HCT116 (cell line): ENCODE results near the gene LIPG. TPM values are rescaled to one million over a fixed set of nuclear protein-coding genes. Genes with fewer than 3 reads are reported as not detected.

Experiments used
- ATAC-seq: fragments of 200-7000 bp; cut with Tn5 transposase; 2 replicates; pipeline ENCODE4 v1.9.1; 2020; ENCODE audit warnings: mild to moderate bottlenecking, moderate library complexity
- BruUV-seq: library from RNA; stranded (reverse); fragments of 400-500 nt; replicated peaks from 2 replicates; lab custom pipeline; 2021; lab: Mats Ljungman, UMichigan
- CTCF ChIA-PET: fragments of 300-600 bp; sonication (Branson Sonifier 250); formaldehyde crosslinking; loops from one replicate; lab custom pipeline; 2021; ENCODE audit warnings: antibody characterized with exemption; lab: Charles Lee
- POLR2A ChIA-PET: fragments of 300-600, 350-600 bp; sonication (Branson Sonifier 250); formaldehyde crosslinking; loops from one replicate; lab custom pipeline; 2021; ENCODE audit warnings: antibody characterized with exemption; lab: Charles Lee
- RAD21 ChIA-PET, 2 experiments: fragments of 300-600 bp; sonication (Branson Sonifier 250); formaldehyde crosslinking; loops; one replicate each; lab custom pipeline; 2023; ENCODE audit warnings: low total read pairs in 2 of 2; ENCODE audit not compliant: uncharacterized antibody in 2 of 2, unreplicated experiment in 2 of 2, low non-redundant PET in 1 of 2; lab: Charles Lee
- DNase-seq: peaks from one replicate; pipeline ENCODE4 v3.0.0-alpha.2; 2010; ENCODE audit warnings: low read depth, low spot score
- H2AFZ ChIP-seq: fragments of 200-600 bp; shearing (Covaris generic), sonication (generic); 2 replicates; pipeline ENCODE4 v1.6.1; 2017; ENCODE audit warnings: low read depth, mixed run types, mixed read lengths, antibody characterized with exemption, low read length; ENCODE audit not compliant: poor library complexity, severe bottlenecking
- H3K27ac ChIP-seq: 2 replicates; pipeline ENCODE4 v1.5.1; 2012; ENCODE audit warnings: low read depth, low read length
- H3K27me3 ChIP-seq: fragments of 200-600 bp; sonication (generic); 2 replicates; pipeline ENCODE4 v1.6.1; 2016; ENCODE audit warnings: mixed run types, low read length, mixed read lengths; ENCODE audit not compliant: insufficient read depth
- H3K36me3 ChIP-seq, 2 experiments: fragments of 200-500 bp in 1 of 2; fragments of 200-600 bp in 1 of 2; sonication (Bioruptor generic) in 1 of 2; sonication (generic) in 1 of 2; 2 replicates each; pipeline versions ENCODE4 v1.5.1 to v1.6.1; 2014 to 2016; ENCODE audit warnings: low read length in 2 of 2, inconsistent platforms in 1 of 2, mixed read lengths in 1 of 2, mixed run types in 1 of 2; ENCODE audit not compliant: insufficient read depth in 2 of 2, control insufficient read depth in 1 of 2
- H3K4me1 ChIP-seq, 2 experiments: fragments of 200-600 bp in 1 of 2; sonication (generic) in 1 of 2; 2 replicates each; pipeline versions ENCODE4 v1.5.1 to v1.6.1; 2012 to 2017; ENCODE audit warnings: low read length in 2 of 2, inconsistent platforms in 1 of 2, mild to moderate bottlenecking in 1 of 2, mixed read lengths in 1 of 2, mixed run types in 1 of 2, moderate library complexity in 1 of 2; ENCODE audit not compliant: insufficient read depth in 2 of 2, control insufficient read depth in 1 of 2
- H3K4me2 ChIP-seq: fragments of 200-600 bp; sonication (generic); 2 replicates; pipeline ENCODE4 v1.6.1; 2017; ENCODE audit warnings: mixed run types, low read length, mixed read lengths
- H3K4me3 ChIP-seq, 2 experiments: fragments of 200-600 bp in 1 of 2; sonication (generic) in 1 of 2; replicated peaks in 1 of 2; 2 replicates each; pipeline ENCODE4 v1.5.1; 2011 to 2016; ENCODE audit warnings: low read length in 2 of 2, control low read depth in 1 of 2, low read depth in 1 of 2, mild to moderate bottlenecking in 1 of 2, mixed read lengths in 1 of 2, mixed run types in 1 of 2
- H3K79me2 ChIP-seq: fragments of 200-600 bp; sonication (generic); 2 replicates; pipeline ENCODE4 v1.6.1; 2017; ENCODE audit warnings: mild to moderate bottlenecking, mixed run types, low read length, moderate library complexity, mixed read lengths; ENCODE audit not compliant: insufficient read depth
- H3K9ac ChIP-seq: fragments of 200-600 bp; sonication (generic); 2 replicates; pipeline ENCODE4 v1.6.1; 2016; ENCODE audit warnings: low read length, mixed read lengths
- H3K9me2 ChIP-seq: fragments of 200-600 bp; sonication (generic), shearing (Covaris generic); 2 replicates; pipeline ENCODE4 v1.6.1; 2017; ENCODE audit warnings: mixed run types, mild to moderate bottlenecking, moderate library complexity; ENCODE audit not compliant: insufficient read depth
- H3K9me3 ChIP-seq, 2 experiments: fragments of 200-500 bp in 1 of 2; fragments of 200-600 bp in 1 of 2; sonication (Bioruptor generic) in 1 of 2; sonication (generic) in 1 of 2; 2 replicates each; pipeline ENCODE4 v1.6.1; 2014 to 2017; ENCODE audit warnings: low read length in 2 of 2, mixed read lengths in 2 of 2, inconsistent platforms in 1 of 2, low read depth in 1 of 2, mild to moderate bottlenecking in 1 of 2, mixed run types in 1 of 2, moderate library complexity in 1 of 2; ENCODE audit not compliant: control insufficient read depth in 1 of 2, insufficient read depth in 1 of 2
- H4K20me1 ChIP-seq: fragments of 200-600 bp; sonication (generic), shearing (Covaris generic); 2 replicates; pipeline ENCODE4 v1.6.1; 2017; ENCODE audit warnings: mixed run types, mild to moderate bottlenecking, moderate library complexity; ENCODE audit not compliant: insufficient read depth
- ATF3 ChIP-seq: IDR thresholded peaks from 2 replicates; pipeline ENCODE4 v1.6.1; 2012
- CBX3 ChIP-seq: IDR thresholded peaks from 2 replicates; pipeline ENCODE4 v1.6.1; 2012; ENCODE audit warnings: low read depth
- CEBPB ChIP-seq: IDR thresholded peaks from 2 replicates; pipeline ENCODE4 v1.6.1; 2012; ENCODE audit warnings: low read depth
- ELF1 ChIP-seq: IDR thresholded peaks from 2 replicates; pipeline ENCODE4 v1.6.1; 2012; ENCODE audit warnings: low read depth, borderline replicate concordance
- EZH2 ChIP-seq: fragments of 200-600 bp; sonication (generic); IDR thresholded peaks from 2 replicates; pipeline ENCODE4 v1.6.1; 2017; ENCODE audit warnings: antibody characterized with exemption, mixed run types
- EZH2phosphoT487 ChIP-seq: fragments of 200-600 bp; IDR thresholded peaks from 2 replicates; pipeline ENCODE4 v1.6.1; 2018; ENCODE audit warnings: antibody characterized with exemption, borderline replicate concordance
- FOSL1 ChIP-seq: IDR thresholded peaks from 2 replicates; pipeline ENCODE4 v1.6.1; 2012; ENCODE audit warnings: low read depth
- JUND ChIP-seq: IDR thresholded peaks from 2 replicates; pipeline ENCODE4 v1.6.1; 2012
- POLR2A ChIP-seq: IDR thresholded peaks from 2 replicates; pipeline ENCODE4 v1.7.0; 2011; ENCODE audit warnings: borderline replicate concordance; ENCODE audit not compliant: insufficient read depth, insufficient read length; ENCODE audit errors: extremely low read depth
- REST ChIP-seq: IDR thresholded peaks from 2 replicates; pipeline ENCODE4 v1.6.1; 2012; ENCODE audit warnings: low read depth
- SIN3A ChIP-seq: IDR thresholded peaks from 2 replicates; pipeline ENCODE4 v1.6.1; 2012; ENCODE audit warnings: low read depth
- SRF ChIP-seq: IDR thresholded peaks from 2 replicates; pipeline ENCODE4 v1.6.1; 2012; ENCODE audit warnings: low read depth
- TCF7L2 ChIP-seq: IDR thresholded peaks from 2 replicates; pipeline ENCODE4 v1.7.0; 2011; ENCODE audit warnings: borderline replicate concordance, inconsistent platforms; ENCODE audit not compliant: insufficient read depth, insufficient read length; ENCODE audit errors: extremely low read depth
- YY1 ChIP-seq: IDR thresholded peaks from 2 replicates; pipeline ENCODE4 v1.6.1; 2011; ENCODE audit warnings: low read length, low read depth, moderate library complexity, mild to moderate bottlenecking; ENCODE audit not compliant: insufficient replicate concordance; ENCODE audit errors: extremely low read depth
- ZFX ChIP-seq: fragments of 450-650 bp; IDR thresholded peaks from 2 replicates; pipeline ENCODE4 v1.6.1; 2017
- ZNF274 ChIP-seq: fragments of 200-500 bp; sonication (Bioruptor generic); IDR thresholded peaks from 2 replicates; pipeline ENCODE4 v1.6.1; 2014; ENCODE audit warnings: mild to moderate bottlenecking, low read depth, low read length, inconsistent platforms
- intact Hi-C: fragments of 100-400 bp; cut with micrococcal nuclease; formaldehyde crosslinking; loops from 2 replicates; pipeline ENCODE4 v1.10.0; 2022
- total RNA-seq: library from RNA; stranded (reverse); gene quantifications from one replicate; pipeline ENCODE4 v1.2.1, GENCODE V29; 2021; ENCODE audit not compliant: unreplicated experiment

Gene LIPG
- total RNA-seq, 1 experiment from 2014 or later, result 2.6 TPM

- TF ChIP-seq SIN3A (no peak), FOSL1 (no peak), CBX3 (no peak), SRF (no peak)
These were observed 49.5 kb downstream of the LIPG start (continued) for GRCh38 chr18:49611316-49611715.

- BruUV-seq, result no TSS peak
- DNase-seq (no peak), ATAC-seq (no peak)
- ChIA-PET RAD21 (no interaction called here), POLR2A (no interaction called here), CTCF (interaction anchor here (0.8 kb wide), 1 partner anchor 113 kb away, joined by 3 read pairs; no protein-coding TSS in a partner anchor)
- Histone ChIP-seq H3K9ac (no peak overlapping the region), H3K4me2 (no peak overlapping the region), H2AFZ (no peak overlapping the region), H4K20me1 (no peaks in the 10 kb centered on the region), H3K4me1 (peaks cover 0 to 20% of the 10 kb centered on the region in 2 experiments; a peak in 2 of 4 replicates), H3K27me3 (0 out of 2 replicates have a peak, but pooled peaks cover 4% of the 10 kb centered on the region), H3K9me3 (no peaks in the 10 kb centered on the region), H3K36me3 (no peaks in the 10 kb centered on the region), H3K4me3 (no peak overlapping the region), H3K79me2 (no peaks in the 10 kb centered on the region), H3K9me2 (no peaks in the 10 kb centered on the region), H3K27ac (no peak overlapping the region)
- intact Hi-C loops, result no loop called here
- TF ChIP-seq ZNF274, result no peak
- TF ChIP-seq EZH2, result no peak
- TF ChIP-seq POLR2A, result no peak
- TF ChIP-seq JUND, result no peak
- no peak for TF ChIP-seq REST
- TF ChIP-seq YY1, result no peak
- no peak for TF ChIP-seq EZH2phosphoT487
- TF ChIP-seq CBX3, result no peak
- no peak for TF ChIP-seq SIN3A
- TF ChIP-seq ATF3, result no peak
- no peak for TF ChIP-seq TCF7L2
- no peak for TF ChIP-seq SRF
- TF ChIP-seq ELF1, result no peak
- no peak for TF ChIP-seq CEBPB
- TF ChIP-seq ZFX, result no peak
These were observed 50.7 kb downstream of the LIPG start for GRCh38 chr18:49612515-49613033.
